ENCODE results near the gene CNDP1.
"Not testable (repeated sequence)": the region's sequence is repeated elsewhere in the genome, so short reads cannot be mapped to it uniquely, and the experiment has no call there.

CNDP1 gene

GRCh38 chr18:74521068-74521725 is 13.1 kb upstream of the CNDP1 start:
- no peak for DNase-seq

- no peak for DNase-seq
Measured at GRCh38 chr18:74522635-74523548, 11.4 kb upstream of the CNDP1 start.

- no peak for DNase-seq
Measured at GRCh38 chr18:74524097-74524496, 10.2 kb upstream of the CNDP1 start.

- not testable (repeated sequence) for DNase-seq
Measured at GRCh38 chr18:74524915-74525314, 9.4 kb upstream of the CNDP1 start.

GRCh38 chr18:74525741-74526140 is 8.6 kb upstream of the CNDP1 start:
- DNase-seq: no peak

- DNase-seq: no peak
Measured at GRCh38 chr18:74526488-74526887, 7.8 kb upstream of the CNDP1 start.

- no peak for DNase-seq
Measured at GRCh38 chr18:74528478-74528877, 5.8 kb upstream of the CNDP1 start.

GRCh38 chr18:74528913-74529312 is 5.4 kb upstream of the CNDP1 start:
- no peak for DNase-seq

- DNase-seq: no peak
Measured at GRCh38 chr18:74529378-74529777, 4.9 kb upstream of the CNDP1 start.

- no peak for DNase-seq
Measured at GRCh38 chr18:74529811-74530583, 4.3 kb upstream of the CNDP1 start.

- DNase-seq: no peak
Measured at GRCh38 chr18:74530584-74530862, 3.8 kb upstream of the CNDP1 start.

- no peak for DNase-seq
Measured at GRCh38 chr18:74531043-74531442, 3.3 kb upstream of the CNDP1 start.

GRCh38 chr18:74532511-74533025 is 1.7 kb upstream of the CNDP1 start:
- no peak for DNase-seq

GRCh38 chr18:74533666-74534065 is 634 bp upstream of the CNDP1 start:
- no peak for DNase-seq

- DNase-seq: no peak
Measured at GRCh38 chr18:74534981-74535649, 815 bp downstream of the CNDP1 start.

GRCh38 chr18:74539289-74539688 is 5.0 kb downstream of the CNDP1 start:
- no peak for DNase-seq

GRCh38 chr18:74540652-74541421 is 6.5 kb downstream of the CNDP1 start:
- no peak for DNase-seq

- no peak for DNase-seq
Measured at GRCh38 chr18:74541703-74542555, 7.6 kb downstream of the CNDP1 start.

- DNase-seq: no peak
Measured at GRCh38 chr18:74544898-74545297, 10.6 kb downstream of the CNDP1 start.

- no peak for DNase-seq
Measured at GRCh38 chr18:74546007-74546406, 11.7 kb downstream of the CNDP1 start.
